ENCODE data around the gene ADM2.
"Not testable (repeated sequence)": the region's sequence is repeated elsewhere in the genome, so short reads cannot be mapped to it uniquely, and the experiment has no call there.

ADM2 gene

GRCh38 chr22:50507991-50508884, 26.9 kb downstream of the ADM2 start, which contains the start of gene NCAPH2:
Gene NCAPH2, plus strand, starts transcription at chr22:50508224. Its CDS starts 114 bp downstream, at chr22:50508338.
- DNase-seq = peak; percentile 90 to 95

DNA sequence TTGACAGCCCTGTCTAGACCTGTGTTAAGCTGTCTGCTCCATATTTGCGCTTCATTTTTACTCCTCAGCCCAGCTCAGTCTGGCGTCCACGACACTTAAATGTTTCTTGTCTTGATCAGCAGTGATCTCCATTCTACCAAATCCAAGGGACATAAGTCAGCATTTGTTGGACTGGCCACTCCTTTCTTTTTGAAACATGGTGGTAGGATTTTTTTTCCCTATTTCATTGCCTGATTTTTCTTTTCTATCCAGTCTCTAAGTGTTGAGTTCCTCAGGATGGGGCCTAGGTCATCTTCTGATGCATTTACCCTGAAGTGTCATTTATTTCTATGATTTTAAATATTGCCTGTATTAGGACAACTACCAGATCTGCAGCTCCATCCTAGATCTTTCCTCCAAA, 27.6 kb downstream of the ADM2 start:
- DNase-seq = no peak

DNA sequence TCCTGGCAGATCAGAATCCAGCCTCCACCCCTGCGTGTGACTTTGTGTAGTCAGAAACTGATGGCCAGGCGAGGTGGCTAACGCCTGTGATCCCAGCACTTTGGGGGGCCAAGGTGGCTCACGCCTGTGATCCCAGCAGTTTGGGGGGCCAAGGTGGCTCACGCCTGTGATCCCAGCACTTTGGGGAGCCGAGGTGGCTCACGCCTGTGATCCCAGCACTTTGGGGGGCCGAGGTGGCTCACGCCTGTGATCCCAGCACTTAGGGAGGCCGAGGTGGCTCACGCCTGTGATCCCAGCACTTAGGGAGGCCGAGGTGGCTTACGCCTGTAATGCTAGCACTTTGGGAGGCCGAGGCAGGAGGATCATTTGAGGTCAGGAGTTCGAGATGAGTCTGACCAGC, 31.8 kb downstream of the ADM2 start:
- no peak for DNase-seq

DNA sequence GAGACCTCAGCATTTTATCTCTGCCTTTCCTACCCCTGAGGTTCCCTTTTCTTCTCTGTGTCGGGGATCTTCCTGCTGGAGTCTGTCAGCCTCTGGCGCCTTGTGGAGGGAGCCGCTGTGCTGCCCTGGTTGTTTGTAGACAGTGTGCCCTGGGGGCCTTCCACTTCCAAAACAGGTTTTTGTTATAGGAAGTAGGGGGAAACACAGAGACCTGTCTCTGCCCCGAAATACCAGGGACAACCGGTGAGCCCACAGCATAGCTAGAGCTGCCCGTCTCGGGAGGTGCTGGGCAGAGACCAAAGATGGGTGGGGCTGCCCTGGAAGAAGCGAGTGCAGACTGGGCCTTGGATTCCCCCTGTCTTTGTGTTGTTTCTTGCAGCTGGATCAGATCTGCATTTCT, 34.7 kb downstream of the ADM2 start:
- no peak for DNase-seq

DNA sequence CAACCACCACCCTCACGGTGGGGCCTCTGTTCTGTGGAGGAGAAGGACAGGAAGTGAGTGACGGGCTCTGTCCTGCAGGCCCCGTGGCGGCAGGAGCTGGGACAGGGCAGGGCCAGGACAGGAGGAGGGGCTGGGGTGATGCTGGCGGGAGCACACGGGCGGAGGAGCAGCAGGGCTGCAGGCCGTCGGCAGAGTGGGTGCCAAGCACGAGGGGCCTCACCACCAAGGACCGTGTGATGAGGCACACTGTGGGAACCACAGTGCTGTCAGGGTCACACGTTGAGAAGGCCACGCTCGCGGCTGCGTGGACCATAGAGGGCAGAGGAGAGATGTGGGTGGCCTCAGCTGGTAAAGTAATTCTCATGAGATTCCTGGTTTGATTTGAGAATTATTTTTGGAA, 35.5 kb downstream of the ADM2 start:
- DNase-seq = no peak

- DNase-seq = no peak
These were observed 36.3 kb downstream of the ADM2 start for GRCh38 chr22:50517495-50518260.

DNA sequence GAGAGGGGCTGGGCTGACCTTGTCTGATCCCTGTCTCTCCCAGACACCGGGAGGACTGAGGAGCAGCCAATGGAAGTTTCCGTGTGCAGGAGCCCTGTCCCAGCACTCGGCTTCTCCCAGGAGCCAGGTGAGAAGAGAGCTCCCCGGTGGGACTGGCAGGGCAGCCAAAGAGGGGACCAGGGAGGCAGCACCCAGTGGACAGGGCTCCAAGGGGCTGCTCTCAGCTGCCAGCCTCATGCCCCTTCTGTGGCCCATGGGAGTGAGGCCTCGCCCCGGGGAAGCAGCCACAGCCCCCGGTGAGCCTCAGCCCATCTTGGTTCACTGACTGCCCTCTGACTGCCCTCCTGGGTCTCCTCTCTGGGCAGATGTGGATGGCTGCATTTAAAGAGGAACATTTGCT, 37.3 kb downstream of the ADM2 start:
- no peak for DNase-seq

GRCh38 chr22:50519151-50519550, 37.8 kb downstream of the ADM2 start:
- no peak for DNase-seq

DNA sequence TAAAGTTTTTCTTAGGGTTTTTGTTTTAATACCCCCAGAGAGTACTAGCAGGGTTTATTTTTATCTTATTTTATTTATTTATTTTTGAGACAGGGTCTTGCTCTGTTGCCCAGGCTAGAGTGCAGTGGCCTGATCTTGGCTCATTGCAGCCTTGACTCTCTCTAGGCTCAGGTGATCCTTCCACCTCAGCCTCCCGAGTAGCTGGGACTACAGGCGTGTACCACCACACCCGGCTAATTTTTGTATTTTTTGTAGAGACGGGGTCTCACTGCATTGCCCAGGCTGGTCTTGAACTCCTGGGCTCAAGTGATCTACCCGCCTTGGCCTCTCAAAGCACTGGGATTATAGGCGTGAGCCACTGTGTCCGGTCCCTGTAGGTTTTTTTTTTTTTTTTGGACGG, 38.8 kb downstream of the ADM2 start:
- not testable (repeated sequence) for DNase-seq

DNA sequence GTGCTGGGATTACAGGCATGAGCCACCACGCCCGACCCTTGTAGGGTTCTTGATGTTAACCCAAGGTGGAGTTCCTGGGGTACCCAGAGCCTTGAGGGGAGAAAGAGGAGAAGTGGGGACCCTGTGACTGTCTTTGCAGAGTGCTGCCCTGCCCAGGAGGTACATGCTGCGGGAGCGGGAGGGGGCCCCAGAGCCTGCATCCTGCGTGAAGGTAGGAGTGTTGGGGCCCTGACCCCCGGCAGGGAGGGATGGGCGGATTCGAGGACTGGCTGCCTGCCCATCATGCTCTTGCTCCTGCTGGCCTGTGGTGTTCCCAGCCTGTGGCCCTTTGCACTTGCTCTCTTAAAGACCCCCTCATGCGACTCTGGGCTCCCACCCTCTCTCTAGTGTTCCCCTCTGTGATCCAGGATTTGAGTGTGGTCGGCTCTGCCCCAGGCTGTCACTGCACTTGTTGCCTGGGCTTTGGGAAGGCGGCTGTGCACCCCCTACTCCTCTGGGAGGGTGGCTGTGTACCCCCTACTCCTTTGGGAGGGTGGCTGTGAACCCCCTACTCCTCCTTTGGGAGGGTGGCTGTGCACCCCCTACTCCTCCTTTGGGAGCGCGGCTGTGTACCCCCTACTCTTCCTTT, 39.6 kb downstream of the ADM2 start:
- no peak for DNase-seq

GRCh38 chr22:50521710-50522109, 40.4 kb downstream of the ADM2 start:
- DNase-seq = no peak

GRCh38 chr22:50522208-50522805, 41.0 kb downstream of the ADM2 start:
- no peak for DNase-seq

DNA sequence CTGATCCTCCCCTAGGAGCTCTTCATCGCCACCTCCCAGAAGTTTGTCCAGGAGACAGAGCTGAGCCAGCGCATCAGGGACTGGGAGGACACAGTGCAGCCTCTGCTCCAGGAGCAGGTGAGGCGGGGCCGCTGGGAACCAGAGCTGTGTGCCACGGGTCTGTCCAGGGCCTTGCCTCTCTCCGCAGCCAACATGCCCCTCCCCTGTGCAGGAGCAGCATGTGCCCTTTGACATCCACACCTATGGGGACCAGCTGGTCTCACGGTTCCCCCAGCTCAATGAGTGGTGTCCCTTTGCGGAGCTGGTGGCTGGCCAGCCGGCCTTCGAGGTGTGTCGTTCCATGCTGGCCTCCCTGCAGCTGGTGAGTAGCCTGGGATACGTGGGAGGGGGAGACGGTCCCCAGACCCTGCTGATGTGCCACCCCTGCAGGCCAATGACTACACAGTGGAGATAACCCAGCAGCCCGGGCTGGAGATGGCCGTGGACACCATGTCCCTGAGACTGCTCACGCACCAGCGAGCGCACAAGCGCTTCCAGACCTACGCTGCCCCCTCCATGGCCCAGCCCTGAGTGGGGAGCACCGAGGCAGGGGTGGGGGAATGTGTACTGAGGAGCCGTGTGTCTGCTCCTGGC, 41.6 kb downstream of the ADM2 start:
- no peak for DNase-seq

GRCh38 chr22:50523458-50523805, 42.1 kb downstream of the ADM2 start:
- no peak for DNase-seq

- no peak for DNase-seq
These were observed 42.7 kb downstream of the ADM2 start for GRCh38 chr22:50523806-50524675.

GRCh38 chr22:50524676-50525103, 43.3 kb downstream of the ADM2 start:
- DNase-seq = peak in 1 of 2 experiments; percentile 37

GRCh38 chr22:50525104-50525857, 43.9 kb downstream of the ADM2 start, which contains the start of gene SCO2:
Gene SCO2, minus strand, starts transcription at chr22:50525598. Its CDS starts 1,187 bp downstream, at chr22:50524411.
- DNase-seq = peak; percentile 94

- DNase-seq = no peak
These were observed 44.4 kb downstream of the ADM2 start for GRCh38 chr22:50525858-50526107.

DNA sequence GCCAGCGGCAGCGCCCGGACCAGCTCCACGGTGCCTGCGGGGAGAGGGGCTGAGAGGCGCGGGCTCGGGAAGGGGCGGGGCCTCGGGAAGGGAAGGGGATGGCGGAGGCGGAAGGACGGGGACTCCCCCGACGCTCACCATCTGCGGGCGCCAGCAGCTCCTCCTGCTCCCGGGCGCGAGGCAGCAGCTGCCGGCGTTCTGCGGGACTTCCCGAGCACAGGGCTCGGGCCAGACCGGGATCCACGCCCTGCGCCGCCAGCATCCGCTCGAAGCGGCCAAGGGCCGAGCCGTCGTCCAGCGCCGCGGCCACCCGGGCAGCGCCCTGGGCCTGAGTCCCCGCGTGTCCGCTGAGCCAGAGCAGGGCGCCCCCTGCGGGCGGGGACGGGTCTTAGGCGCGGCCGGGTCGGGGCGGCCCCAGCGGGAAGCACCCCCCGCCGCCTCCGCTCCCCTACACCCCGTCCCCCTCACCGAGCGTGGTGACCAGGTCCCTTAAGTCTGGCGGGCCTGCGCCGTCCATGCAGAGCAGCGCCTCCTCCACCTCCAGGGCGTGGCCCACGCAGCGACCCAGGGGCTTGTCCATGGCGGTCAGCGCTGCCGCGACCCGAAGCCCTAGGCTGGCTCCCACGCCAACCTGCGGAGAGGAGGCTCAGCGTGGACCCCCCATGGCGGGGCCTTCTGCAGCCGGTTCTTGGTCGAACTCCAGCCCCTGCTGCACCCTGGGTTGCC, 44.9 kb downstream of the ADM2 start:
- DNase-seq = peak; percentile 69 to 73
